GM19438 (cell line): ENCODE results near the gene GRK6.
A peak's percentile ranks its signal among the peaks of the same experiment; 100 is the strongest.

Source experiments
- ATAC-seq: cut with Tn5 transposase; IDR thresholded peaks from one replicate; pipeline ENCODE4 v1.9.1; 2021; ENCODE audit warnings: low read depth; ENCODE audit not compliant: unreplicated experiment

Gene GRK6

DNA sequence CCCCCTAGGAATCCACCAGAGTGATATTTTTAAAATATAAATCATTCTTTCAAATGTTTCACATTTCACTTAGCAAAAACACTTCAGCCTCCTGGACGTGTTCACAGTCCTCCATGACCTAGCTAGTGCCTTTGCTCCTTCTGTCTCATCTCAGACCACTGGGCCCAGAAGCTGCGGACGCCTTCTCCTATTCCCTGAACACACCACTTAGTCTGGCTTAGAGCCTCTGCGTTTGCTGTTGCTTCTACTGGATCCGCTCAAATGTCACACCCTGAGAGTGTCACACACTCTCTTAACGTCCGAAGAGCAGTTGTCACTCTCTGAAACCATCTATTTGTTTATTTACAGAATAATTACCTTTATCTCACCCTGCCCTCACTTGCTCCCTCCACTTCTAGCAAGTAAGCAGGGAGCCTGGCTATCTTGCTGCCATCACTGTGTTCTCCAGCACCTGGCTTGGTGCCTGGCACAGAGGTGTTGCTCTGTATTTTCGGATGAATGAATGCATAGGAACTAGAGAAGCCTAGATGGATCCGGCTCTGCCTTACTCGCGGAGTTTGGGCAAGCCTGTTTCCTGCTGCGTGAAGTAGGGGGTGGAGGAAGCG, 1.2 kb upstream of the GRK6 start:
- ATAC-seq = no peak

DNA sequence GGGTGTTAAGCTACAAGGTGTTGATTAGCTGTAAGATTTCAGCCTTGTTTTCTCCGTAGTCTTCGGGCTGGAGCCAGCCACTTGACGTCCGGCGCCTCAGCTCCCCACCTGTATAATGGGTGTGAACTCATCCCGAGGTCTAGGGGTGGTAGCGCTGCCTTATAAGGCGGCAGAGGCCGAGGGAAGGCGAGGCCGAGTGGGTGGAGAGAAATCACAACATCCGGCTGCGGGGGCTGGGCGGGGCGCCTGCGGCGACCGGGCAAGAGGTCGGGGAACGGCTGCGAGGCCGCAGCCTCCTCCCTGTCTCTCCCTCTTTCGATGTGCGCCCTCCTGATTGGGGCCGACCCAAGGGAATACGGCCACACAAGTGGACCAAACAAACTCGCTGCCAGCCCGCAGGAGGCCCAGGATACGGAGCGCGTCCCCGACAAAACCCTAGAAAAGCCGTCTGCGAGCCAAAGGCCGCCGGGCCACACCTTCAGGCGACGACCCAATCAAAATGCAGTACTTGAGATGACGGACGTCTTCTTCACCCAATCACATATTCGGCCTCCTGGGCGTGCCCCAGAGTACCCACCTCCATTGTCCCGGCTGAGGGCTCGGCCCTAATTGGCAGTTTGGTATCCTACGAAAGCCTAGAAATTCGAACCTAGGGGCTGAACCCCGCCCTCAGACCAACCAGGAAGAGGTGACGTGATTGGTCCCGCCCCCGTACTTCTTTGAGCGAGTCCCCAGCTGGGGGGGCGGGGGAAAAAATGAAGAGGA, 493 bp upstream of the GRK6 start:
- ATAC-seq = peak; percentile 73

DNA sequence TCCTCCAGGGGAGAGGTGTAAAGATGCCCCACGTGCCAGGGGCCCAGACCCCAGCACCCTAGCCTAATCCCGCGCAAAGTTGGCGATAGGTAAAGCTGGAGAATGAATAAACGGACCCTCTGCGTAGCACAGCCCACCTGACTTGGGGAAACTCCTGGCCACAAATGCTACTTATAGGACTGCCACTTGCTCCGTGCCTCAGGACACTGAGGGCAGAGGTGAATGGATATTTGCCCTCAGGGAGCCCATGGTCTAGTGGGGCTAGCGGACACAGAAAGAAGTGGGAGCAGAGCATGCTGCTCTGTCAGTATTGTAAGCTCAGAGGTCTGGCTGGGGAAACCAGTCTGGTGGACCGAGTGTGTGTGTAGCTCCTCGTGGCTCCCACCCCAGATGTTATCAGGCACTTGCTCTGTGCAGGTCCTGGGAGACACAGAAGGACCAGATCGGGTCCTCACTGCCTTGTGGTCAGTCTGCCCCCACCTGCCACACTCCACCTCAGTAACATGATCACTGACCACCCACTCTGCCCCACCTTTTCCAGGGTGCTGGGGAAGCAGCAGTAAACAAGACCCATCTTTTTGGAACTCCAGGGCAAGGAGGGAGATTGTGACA, 841 bp downstream of the GRK6 start:
- no peak for ATAC-seq

DNA sequence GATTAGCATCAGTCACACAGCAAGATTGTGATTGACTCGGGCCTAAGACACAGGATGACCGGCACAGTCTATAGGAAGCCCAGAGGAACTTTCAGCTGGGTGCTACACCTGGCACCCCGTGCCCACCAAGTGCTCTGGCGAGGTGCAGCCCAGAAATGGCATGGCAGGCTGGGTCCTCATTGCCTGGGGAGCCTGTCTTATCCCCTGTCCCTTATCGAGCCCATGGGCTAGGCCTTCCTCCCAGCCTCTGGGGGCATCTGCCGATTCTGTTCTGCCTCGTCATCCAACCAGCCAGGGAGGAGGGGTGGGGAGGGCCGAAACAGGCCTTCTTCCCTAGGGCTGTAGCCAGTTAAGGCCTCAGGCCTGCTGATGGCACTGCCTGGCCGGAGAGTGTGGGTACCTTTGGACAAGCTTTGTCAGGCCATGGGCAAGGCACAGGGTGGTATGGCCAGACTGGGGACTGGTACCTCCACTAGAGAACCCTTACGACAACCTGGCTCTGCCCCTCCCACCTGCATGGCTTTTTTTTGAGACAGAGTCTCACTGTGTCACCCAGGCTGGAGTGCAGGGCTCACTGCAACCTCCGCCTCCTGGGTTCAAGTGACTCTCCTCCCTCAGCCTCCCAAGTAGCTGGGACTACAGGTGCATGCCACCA, 1.6 kb downstream of the GRK6 start:
- ATAC-seq = no peak

DNA sequence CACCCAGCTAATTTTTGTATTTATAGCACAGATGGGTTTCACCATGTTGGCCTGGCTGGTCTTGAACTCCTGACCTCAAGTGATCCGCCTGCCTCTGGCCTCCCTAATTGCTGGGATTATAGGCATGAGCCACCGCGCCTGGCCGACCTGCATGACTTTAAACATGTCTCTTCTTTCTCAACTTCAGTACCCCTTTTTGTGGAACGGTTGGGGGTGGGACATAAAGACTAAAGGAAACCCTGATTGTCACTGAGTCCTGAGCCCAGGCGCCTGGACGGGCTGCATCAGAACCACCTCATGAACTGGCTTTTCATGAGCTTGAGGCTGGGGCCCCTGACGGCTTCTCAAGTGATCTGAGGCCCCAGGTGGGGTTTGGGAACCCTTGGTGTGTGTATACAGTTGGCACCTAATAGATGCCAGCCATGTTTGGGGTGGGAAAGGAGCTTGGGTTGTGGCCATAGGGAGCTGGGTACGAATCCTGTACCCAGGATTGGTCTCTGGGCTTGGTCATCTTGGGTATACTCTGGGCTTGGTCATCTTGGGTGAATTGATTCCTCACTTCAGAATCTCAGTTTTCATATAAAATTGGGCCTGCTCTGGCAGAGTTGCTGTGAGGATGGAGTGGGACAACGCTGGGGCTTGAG, 2.2 kb downstream of the GRK6 start:
- no peak for ATAC-seq

DNA sequence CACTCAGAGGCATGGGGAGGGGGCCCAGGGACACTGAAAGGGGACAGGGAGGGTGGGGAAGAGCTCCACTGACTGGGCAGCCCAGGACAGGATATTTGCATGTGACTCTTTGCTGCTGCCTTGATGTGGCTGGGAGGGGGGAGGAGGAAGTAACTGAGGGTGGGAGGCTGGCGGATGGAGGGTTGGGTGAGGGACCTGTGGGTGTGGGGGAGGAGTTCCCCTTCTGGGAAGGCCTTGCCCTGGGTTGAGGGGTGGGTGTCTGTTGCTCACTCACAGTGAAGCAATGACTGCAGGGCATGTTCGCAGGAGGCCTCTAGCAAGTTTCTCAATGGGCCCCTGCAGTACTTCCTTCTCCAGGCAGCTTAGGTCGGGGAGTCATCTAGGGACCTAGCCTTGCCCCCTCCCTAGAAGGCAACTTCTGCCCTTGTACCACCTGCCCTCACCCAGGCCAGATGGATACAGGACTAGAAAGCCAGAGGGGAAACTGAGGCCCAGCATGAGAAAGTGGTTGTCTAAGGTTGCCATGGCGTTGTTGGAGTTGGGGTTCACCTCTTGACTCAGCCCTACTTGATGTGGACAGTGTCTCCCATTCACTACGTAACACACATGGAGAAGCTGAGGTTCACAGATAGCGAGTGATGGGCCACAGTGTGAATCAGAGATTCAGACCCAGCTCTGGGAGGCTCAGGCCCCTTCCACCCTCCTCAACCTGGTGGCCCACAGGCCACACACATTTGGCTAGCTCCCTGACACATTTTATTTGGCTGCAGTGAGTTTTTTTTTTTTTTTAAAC, 3.0 kb downstream of the GRK6 start:
- no peak for ATAC-seq

DNA sequence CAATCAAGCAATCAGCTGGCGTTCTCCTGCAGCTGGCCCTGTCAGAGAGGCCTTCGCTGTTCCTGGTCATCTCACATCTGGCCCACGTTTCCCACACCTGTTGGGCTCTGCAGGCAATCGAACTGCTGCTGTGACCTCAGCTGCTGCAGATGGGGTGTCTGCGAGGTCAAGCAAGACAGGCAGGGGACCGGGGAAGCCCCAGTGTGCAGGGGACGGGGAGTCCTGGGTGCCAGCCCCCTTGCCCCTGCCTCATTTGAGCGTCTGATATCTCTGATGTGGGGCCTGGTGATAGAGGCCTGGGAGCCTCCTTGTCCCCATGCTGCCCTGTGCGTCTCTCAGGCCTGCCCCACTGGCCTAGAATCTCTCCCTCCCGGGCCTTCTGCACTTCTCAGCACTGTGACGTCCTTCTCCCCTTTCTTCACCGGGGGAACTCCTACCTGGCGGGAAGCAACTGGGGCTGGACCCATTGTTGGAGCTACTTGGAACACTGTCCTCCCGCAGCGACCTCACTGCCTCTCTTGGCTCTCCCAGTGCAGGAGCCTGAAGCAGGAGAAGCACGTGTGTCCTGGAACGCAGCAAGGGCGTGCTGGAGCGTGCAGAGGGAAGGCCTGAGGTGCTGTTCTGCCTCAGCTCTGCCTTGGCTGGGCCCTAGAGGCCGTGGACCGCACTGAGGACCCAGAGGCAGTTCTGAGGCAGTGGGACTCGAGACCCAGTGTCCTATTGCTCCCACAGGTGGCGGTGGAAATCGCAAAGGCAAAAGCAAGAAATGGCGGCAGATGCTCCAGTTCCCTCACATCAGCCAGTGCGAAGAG, 3.9 kb downstream of the GRK6 start:
- ATAC-seq = no peak

DNA sequence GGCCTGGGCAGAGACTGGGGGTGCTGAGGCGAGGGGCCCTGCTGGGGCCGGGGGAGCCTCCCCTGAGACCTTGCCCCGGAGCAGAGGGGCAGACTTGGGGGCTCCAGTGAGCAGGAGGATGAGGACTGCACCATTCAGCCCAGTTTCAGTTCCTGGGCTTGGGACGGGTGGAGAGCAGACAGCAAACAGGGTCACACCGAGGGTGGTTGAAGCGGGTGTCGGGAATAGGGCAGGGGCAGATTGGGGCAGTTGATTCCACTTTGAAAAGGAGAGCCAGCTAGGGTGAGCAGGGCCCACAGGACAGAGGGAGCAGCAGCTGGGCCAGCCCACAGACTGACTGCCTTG, 4.5 kb downstream of the GRK6 start:
- no peak for ATAC-seq

DNA sequence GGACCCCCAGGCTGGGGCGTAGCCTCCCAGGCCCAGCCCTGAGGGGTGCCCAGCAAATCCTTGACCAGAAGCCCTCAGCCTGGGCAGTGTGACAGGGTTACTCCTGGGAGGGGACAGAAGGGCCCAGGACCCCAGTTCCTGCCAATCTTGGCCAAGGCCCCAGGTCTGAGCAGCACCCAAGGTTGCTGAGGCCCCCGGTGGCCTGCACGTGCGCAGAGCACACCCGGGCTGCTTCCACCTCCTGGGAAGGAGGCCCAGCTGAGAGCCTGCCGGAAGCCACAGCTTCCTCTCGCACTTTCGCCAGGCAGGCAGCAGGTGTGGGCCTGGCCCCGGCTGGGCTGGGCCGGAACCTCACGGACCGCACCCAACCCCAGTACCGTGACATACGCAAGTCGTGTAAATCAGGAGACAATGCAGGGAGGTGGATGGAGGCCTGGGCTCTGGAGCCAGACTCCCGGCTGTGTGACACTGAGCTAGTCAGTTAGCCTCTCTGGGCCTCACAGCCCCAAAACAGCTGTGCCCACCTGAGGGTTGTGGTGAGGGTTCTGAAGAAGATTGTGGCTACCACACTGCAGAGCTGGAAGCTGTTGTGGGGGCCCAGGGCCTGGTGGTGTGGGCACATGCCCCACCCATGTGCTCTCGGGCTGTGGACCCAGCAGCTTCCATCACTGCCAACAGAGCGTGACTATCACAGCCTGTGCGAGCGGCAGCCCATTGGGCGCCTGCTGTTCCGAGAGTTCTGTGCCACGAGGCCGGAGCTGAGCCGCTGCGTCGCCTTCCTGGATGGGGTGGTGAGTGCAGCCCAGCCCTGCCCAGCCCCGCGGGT, 5.1 kb downstream of the GRK6 start:
- ATAC-seq = peak; percentile 52

DNA sequence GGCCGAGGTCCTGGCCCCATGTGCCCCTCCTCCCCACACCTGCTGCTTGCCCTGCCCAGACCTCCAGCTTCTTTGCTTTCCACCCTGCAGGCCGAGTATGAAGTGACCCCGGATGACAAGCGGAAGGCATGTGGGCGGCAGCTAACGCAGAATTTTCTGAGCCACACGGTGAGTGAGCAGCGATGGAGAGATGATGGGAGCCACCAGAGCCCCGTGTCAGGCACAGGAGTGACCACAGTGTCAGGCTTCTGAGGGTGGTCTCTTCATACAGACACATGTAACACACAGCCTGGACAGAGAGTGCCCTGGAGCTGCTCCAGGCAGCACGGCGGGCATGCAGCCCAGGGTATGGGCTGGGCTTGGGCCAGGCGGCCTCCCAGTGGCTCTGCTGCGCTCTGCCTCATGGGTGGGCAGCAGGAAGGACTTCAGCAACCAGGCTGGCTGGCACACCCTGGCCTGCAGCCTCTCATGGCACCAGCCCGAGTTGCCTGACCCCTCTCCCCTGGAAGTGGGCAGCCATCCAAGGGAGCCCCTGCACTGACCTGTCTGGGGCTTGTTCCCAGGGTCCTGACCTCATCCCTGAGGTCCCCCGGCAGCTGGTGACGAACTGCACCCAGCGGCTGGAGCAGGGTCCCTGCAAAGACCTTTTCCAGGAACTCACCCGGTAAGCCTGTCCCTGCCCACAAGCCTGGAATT, 5.8 kb downstream of the GRK6 start:
- ATAC-seq = no peak

DNA sequence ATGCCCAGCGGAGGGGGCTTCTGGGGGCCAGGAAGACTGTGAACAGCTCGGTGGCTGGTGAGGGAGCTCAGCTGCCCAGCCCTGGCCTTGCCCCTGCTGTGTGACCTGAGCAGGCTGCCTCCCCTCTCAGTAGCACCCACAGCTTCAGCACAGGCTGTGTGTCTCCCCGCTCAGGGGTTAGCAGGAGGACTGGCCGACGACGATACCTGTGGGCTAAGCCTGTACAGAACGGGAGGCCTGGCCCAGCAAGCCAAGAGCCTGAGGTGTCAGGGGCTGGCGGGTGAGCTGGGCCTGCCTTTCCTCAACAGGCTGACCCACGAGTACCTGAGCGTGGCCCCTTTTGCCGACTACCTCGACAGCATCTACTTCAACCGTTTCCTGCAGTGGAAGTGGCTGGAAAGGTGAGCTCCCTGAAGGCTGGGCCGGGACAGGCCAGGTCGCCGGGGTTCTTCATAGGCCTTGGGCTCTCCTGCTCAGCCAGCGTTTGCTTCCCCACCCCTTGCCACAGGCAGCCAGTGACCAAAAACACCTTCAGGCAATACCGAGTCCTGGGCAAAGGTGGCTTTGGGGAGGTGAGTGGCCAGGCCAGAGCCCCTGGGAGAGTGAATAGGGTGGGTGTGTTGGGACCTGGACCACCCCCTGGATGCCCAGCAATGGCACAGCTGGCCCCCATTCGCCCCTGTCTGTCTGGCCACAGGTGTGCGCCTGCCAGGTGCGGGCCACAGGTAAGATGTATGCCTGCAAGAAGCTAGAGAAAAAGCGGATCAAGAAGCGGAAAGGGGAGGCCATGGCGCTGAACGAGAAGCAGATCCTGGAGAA, 6.6 kb downstream of the GRK6 start:
- ATAC-seq = no peak

DNA sequence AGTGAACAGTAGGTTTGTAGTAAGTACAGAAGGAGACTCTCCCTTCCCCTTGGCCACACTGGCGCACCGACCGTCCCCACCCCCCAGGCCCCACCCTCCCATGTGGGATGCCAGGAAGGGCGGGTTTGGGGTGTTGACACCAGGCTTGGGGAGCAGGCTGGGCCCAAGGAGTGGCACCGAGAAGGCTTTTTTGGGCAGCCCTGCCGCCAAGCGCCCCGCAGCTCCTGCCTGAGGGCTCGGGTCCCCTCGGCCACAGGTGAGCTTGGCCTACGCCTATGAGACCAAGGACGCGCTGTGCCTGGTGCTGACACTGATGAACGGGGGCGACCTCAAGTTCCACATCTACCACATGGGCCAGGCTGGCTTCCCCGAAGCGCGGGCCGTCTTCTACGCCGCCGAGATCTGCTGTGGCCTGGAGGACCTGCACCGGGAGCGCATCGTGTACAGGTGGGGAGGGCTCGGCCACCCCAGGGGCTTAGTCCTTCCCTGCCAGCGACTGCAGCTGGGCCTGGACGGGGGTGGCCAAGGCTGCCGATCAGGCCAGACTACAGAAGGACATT, 7.3 kb downstream of the GRK6 start:
- no peak for ATAC-seq

DNA sequence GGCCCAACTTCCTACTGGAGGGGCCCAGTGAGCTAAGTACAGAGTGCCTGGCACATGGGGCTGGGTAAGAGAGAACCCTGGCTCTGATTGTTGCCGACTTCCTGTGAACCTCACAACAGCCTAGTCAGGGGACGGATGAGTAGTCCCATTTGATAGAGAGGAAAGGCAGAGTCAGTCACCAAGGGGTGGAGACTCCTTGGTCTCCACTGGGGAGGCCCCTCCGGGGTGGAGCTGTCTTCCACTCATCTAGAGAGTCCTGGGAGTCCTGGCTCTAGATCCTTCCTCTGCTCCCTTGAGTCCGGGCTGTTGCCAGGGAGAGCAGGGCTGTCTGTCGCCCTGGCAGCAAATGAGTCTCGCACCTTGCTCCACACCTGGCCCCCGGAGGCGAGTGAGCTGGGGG, 8.0 kb downstream of the GRK6 start:
- no peak for ATAC-seq

DNA sequence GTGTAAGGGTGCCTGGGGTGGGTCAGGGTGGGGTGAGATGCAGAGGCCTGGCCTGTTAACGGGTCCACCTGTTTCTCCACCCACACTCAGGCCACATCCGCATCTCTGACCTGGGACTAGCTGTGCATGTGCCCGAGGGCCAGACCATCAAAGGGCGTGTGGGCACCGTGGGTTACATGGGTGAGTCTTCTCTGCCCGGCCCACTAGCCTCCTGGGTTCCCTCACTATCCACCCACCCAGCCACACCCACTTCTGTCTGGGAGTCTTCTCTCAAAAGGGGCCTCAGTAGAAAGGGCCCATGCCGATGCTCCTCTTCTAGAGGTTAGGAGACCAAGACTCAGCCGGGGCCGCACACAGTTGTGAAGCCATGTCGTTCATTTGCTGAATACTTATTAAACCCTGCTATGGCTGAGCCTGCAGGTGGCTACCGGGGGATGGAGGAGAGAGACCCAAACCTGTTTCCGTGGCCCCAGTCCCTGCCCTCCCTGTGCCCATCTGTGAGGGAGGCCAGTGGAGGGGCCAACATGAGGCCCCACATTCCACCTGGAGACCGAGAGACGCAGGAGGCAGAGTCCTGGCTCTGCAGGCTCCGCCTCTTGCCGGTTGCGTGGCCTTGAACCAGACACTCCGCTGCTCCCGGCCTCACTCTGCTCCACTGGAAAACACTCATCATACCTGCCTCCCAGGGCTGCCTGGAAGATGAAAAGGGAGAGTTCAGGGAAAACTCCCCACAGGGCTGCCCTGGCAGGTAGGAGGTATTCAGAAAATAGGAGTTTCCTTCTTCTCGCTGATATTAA, 8.7 kb downstream of the GRK6 start:
- ATAC-seq = no peak

DNA sequence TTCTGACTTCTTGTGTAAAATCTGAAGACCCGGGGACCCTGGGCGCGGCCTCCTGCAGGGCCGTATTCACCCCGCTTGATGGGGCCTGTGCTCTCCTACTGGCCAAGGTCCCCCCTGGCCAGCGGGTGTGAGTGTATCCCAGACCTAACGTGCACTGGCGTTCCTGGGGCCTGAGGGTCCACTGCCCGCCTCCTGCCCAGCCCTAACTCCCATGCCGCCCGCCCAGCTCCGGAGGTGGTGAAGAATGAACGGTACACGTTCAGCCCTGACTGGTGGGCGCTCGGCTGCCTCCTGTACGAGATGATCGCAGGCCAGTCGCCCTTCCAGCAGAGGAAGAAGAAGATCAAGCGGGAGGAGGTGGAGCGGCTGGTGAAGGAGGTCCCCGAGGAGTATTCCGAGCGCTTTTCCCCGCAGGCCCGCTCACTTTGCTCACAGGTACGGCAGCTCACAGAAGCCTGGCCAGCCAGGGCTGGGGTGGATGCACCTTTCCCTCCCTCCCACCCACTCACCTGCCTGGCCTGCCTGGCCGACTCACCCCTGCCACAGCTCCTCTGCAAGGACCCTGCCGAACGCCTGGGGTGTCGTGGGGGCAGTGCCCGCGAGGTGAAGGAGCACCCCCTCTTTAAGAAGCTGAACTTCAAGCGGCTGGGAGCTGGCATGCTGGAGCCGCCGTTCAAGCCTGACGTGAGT, 9.5 kb downstream of the GRK6 start:
- no peak for ATAC-seq

DNA sequence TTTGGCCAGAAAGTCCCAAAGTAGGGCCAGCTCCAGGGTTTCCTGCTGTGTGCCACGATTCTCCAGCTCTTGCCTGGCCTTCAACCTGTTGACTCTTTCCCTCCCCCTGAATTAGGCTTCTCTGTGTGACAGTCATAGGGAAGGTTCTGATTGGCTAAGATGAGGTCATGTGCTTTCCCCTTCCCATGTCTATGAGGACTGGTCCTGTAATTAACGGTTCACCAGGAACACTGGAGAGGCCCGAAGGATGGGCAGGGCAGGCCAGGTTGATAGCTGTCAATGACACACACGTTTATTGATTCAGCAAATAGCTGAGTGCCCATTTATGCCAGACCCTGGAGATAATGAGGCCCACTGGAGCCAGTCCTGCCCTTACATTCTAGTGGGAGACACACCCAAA, 11.1 kb downstream of the GRK6 start:
- ATAC-seq = no peak
